GM19463 (cell line): ENCODE data around the gene SLC1A1.

Experiments used
- ATAC-seq: cut with Tn5 transposase; IDR thresholded peaks from one replicate; pipeline ENCODE4 v1.9.1; 2021; ENCODE audit warnings: mild to moderate bottlenecking, moderate library complexity; ENCODE audit not compliant: unreplicated experiment

The SLC1A1 gene

DNA sequence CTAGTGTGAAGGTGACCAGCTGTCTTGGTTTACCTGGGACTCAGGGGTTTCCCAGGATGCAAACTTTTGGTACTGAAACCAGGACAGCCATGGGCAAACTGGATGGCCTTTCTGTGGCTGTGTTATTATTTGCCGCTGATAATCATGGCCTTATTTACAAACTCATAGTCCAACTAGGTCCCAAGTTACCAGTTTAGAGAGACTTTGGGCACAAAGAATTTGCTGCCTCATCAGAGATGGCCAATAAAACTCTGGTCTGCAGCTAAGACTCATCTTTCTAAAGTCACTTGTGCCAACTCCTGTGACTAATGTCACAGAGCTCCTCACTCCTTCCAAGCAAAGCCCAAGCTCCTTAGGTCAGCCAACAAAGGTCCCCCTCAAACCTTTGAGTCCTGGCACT, 124.4 kb downstream of the SLC1A1 start:
- ATAC-seq, result no peak

DNA sequence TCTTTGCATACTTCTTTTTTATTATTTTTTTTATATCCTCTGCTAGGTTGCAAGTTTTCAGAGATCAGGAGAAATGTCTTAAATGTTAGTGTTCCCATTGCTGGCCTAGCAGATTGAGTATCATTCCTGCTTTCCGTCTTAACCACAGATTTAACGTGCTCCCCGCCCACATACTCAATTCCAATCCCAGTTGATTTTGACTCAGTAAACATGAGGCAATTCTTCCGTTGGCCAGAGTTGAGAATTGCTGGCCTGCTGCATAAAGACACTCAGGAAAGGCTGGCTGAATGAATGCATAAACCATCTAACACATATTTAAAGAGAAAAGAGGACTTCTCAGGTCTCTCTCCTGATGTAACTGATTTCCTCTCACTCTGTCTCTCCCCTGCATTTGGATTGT, 125.0 kb downstream of the SLC1A1 start:
- ATAC-seq, result no peak

DNA sequence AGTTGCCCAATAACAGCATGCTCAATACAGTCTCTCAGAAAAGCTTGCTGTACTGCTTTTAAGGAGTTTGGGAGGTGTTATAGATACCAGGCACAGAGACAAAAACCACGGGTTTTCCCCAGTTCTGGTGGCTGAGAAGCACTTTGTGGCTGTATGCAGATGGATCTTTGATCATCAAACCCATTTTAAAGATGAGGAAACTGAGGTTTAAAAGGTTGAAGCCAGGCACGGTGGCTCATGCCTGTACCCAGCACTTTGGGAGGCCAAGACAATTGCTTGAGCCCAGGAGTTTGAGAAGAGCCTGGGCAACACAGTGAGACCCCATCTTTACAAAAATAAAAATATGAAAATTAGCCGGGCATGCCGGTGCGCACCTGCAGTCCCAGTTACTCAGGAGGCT, 125.5 kb downstream of the SLC1A1 start:
- ATAC-seq, result no peak

DNA sequence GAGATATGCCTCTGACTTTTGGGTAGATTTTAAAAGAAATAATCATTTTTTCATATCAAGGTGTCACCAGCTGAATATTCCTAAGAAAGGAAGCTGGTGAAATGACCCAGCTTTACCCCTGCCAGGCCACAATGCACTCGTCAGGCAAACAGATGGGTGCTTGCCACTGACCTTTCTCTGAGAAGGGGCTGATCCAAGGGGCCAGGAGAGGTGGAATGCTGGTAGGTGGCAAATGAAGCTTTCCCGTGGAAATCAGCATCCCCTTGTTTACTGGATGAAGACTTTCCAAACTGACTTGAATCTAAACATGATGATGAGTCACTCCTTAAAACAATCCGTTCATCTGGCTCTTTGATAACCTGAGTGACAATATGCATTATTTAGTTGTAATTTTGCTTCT, 127.5 kb downstream of the SLC1A1 start:
- no peak for ATAC-seq

DNA sequence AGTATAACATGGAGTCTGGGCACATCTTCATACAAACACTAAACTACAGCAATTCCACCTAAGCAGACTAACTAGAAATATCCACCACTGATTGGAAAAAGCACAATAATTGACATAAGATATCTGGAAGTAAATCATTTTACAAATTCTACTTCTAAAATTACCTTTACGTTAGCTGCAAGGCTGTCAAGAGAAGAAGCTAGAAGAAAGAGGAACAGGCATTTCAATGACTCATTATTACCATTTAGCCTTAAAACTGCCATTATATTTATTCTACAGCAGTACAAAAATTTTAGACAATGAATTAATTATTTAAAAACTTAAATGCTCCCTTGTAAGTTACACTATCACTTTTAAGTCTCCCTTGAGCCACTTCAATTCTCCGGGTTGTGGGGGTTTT, 128.4 kb downstream of the SLC1A1 start:
- no peak for ATAC-seq

DNA sequence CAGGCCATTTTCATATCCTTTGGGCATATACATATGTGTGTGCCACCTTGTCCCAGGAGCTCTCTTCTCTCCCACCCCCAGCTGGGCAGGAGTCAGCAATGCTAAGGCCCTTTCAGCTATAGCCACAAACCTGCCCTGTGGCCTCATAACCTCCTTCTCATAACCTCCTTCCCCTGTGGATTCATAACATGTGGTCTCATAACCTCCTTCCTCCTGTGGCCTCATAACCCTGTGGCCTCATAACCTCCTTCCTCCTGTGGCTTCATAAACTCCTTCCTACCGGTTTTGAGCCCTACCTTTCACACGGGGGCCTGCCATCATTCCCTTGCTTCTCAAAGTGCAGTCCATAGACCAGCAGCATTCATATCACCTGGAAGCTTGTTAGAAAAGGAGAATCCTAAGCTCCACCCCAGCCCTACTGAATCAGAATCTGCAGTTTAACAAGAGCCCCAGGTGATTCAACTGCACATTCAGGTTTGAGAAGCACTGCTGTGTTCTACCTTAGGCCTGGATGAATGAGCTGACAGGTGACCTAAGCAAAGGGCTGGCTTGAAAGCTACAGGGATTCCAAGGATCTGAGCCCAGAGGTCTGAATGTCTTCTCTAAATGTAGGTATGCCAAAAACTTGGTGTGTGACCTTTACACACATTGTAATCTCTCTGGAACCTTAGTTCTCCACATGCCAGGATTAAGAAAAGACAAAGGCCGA, 129.9 kb downstream of the SLC1A1 start:
- ATAC-seq, result no peak

DNA sequence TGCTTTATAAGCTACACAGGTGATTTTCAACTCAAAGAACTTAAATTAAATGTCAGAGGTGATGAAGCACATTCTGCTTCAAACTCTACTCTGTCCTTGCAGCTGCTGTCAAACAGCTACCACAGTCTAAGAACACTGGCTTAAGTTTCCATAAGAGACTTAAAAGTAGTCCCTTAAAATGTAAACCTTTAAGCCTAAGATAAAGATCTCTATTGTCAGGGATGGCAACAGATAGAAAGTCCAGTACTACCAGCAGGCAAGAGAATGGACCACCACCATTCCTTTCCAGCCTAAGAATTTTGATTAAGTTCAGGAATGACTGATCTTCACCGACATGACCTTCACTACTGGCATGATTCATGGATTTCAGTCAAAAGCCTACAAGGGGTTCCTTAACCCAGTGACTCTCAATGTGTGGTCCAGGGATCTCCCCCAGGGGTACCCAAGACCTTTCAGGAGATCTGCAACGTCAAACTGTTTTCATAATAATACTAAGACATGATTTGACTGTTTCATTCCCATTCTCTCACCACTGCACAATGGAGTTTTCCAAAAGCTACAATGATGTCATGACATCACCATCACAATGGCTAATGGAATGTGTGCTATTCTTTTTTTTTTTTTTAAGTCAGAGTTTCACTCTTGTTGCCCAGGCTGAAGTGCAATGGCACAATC, 130.8 kb downstream of the SLC1A1 start:
- no peak for ATAC-seq

DNA sequence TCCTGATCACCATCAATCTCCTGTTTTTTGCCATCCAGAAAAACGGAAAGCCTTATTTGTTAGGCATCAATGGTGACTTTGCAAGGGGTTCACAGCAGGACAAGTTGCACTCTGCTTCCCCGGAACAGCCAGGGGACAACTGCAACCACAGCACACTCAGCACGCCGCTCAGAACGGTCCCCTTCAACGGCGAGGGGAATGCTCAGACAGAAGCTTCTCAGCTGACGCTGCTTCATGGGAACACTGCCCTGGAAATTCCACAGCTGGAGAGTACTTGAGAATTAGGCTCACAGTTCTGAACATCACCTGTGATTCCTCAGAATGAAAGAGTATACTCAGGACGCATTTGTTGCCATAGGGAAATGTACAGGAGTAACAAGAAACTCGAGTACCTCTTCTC, 131.7 kb downstream of the SLC1A1 start:
- ATAC-seq, result no peak

DNA sequence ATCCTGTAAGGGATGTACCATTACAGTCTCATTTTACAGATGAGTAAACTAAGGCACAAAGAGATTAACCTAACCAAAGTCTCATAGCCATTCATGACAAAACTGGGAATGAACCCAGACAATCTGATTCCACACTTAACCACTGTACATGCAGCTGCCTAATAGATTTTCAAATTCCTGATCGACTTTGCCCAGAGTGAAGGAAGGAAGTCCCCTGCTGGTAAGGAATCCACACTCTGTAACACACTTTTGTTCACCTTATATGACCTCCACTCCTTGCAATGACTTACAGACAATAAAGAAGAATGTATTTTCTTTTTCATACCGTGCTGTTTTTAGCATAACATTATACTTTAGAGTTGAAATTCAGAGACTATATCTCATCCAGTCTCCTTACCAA, 140.6 kb downstream of the SLC1A1 start:
- no peak for ATAC-seq
